OCI-LY7 (cell line): ENCODE measurements around the gene MRAS.

Experiments
- CTCF ChIP-seq: fragments of 200-600 bp; sonication (generic); conservative IDR thresholded peaks from 2 replicates; pipeline ENCODE4 v1.5.1; 2014; ENCODE audit warnings: mild to moderate bottlenecking, antibody characterized with exemption, low read length, moderate library complexity, mixed read lengths
- EZH2phosphoT487 ChIP-seq: fragments of 200-600 bp; sonication (generic); IDR thresholded peaks from 2 replicates; pipeline ENCODE4 v1.6.1; 2018; ENCODE audit warnings: low read depth, borderline replicate concordance, mild to moderate bottlenecking, mixed run types, antibody characterized with exemption, low read length, moderate library complexity, mixed read lengths

- no peak for TF ChIP-seq CTCF
- no peak for TF ChIP-seq EZH2phosphoT487
Observed at GRCh38 chr3:138395865-138396751, 47.7 kb downstream of the MRAS start.
